Measurements from ENCODE around the gene BHLHE23. TPM values are rescaled to one million over a fixed set of nuclear protein-coding genes. Genes with fewer than 3 reads are reported as not detected.

Gene BHLHE23
- total RNA-seq, 2 experiments from 2014 or later = not detected

DNA sequence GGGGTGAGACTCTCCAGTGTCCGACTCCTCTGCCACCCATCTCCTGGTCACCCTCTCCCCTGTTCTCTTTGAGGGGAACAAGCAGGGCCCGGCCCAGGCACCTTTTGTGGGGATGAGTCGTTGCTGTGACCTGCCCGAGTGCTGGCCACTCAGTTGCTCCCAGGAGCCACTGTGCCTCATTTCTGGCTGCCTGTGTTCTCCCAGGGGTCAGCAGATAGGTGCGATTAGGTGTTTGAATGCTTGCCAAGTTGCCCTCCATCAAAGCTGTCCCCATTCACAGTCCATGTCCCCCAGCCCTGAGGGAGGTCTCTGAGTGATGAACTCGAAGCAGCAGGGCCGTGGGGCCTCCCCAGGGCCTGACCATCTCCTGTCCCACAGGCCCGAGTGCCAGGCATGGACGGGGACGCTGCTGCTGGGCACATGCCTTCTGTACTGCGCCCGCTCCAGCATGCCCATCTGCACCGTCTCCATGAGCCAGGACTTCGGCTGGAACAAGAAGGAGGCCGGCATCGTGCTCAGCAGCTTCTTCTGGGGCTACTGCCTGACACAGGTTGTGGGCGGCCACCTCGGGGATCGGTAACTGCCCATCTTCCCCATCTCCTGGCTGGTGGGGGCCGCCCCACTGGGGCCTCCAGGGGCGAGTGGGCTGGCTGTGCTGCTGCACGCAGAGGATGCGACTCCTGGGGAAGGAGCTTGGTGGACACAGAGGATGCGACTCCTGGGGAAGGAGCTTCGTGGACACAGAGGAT is 50.2 kb downstream of the BHLHE23 start:
- CTCF ChIA-PET = no interaction called here
- Mint-ChIP-seq H3K27ac (no peak overlapping the region), H3K4me1 (peaks cover 24% of the 10 kb centered on the region), H3K27me3 (no peaks in the 10 kb centered on the region), H3K4me3 (no peak overlapping the region), H3K9me3 (ENCODE audit: low read depth) (no peaks in the 10 kb centered on the region), H3K36me3 (peaks cover 2% of the 10 kb centered on the region)
- ATAC-seq = no peak
- DNase-seq = no peak

Other genes starting within 250 kb of the BHLHE23 start
- 10 to 100 TPM; 16.9 to 17.4 TPM for gene MRGBP, start 210.5 kb downstream of the BHLHE23 start, total RNA-seq
- gene OGFR, start 202.1 kb downstream of the BHLHE23 start, total RNA-seq = 10 to 100 TPM; 87.8 to 91.0 TPM
- under 1 TPM in 1 of 2 experiments, not detected in 1; 0.45 TPM for gene COL9A3, start 189.9 kb downstream of the BHLHE23 start, total RNA-seq
- 1 to 10 TPM; 6.6 to 6.7 TPM for gene TCFL5, start 145.1 kb downstream of the BHLHE23 start, total RNA-seq
- 10 to 100 TPM; 64.6 to 87.0 TPM for gene DIDO1, start 80.5 kb downstream of the BHLHE23 start, total RNA-seq
- gene GID8, start 68.8 kb downstream of the BHLHE23 start, total RNA-seq = 10 to 100 TPM; 29.8 to 36.8 TPM
- 10 to 100 TPM; 26.1 to 34.1 TPM for gene SLC17A9, start 54.3 kb downstream of the BHLHE23 start, total RNA-seq
- 10 to 100 TPM; 37.2 to 42.6 TPM for gene YTHDF1, start 209.2 kb upstream of the BHLHE23 start, total RNA-seq
- gene BIRC7, start 228.9 kb upstream of the BHLHE23 start, total RNA-seq = not detected
- not detected for gene NKAIN4, start 247.5 kb upstream of the BHLHE23 start, total RNA-seq